ENCODE data around the gene MRM2. TPM values are rescaled to one million over a fixed set of nuclear protein-coding genes. Genes with fewer than 3 reads are reported as not detected.

MRM2 gene
- total and polyA plus RNA-seq, 2 donors (not counting 1 experiment from before 2014, with no cell fraction given) = 14.9 to 19.3 TPM

DNA sequence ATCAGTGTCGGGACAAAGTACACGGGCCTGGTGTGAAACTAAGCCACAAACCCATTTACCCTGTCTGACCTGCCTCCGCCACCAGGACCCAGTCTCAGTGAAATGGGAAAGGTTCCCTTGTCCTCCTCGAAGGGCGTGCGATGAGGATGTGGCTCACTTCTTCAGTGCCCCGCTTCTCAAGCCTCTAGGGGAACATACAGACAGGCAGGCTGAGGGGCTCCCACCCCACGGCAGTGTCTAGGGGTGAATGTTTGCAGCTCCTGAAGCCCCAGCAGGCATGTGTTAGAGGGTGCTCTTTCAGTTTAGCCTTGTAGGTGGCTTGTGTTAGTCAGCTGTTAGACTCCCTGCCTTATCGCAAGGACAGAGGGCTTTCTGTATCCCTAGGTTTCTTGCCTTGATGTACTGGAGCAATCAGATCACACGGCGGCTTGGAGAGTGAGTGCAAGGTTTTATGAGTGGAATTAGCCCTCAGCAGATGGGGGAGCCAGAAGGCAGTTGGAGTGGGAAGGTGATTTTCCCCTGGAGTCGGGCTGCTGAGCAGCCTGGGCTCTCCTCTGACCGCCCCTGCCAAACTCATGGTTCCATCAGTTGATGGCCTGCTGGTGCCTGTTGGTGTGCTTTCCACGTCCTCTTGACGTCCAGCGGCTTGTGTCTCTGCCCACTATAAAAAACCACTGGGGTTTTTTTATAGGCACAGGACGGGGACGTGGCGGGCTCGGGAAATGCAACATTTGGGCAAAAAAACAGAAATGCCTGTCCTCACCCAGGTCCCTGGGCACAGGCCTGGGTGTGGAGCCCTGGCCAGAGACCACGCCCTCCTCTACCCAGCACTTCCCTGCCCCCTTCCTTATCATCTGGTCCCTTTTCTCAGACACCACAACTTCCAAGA lies 780 bp upstream of the MRM2 start:
- H3K9ac ChIP-seq (ENCODE audit: insufficient read depth, low read length) = peak overlapping the region; percentile 79
- TF ChIP-seq, protein P1, sequence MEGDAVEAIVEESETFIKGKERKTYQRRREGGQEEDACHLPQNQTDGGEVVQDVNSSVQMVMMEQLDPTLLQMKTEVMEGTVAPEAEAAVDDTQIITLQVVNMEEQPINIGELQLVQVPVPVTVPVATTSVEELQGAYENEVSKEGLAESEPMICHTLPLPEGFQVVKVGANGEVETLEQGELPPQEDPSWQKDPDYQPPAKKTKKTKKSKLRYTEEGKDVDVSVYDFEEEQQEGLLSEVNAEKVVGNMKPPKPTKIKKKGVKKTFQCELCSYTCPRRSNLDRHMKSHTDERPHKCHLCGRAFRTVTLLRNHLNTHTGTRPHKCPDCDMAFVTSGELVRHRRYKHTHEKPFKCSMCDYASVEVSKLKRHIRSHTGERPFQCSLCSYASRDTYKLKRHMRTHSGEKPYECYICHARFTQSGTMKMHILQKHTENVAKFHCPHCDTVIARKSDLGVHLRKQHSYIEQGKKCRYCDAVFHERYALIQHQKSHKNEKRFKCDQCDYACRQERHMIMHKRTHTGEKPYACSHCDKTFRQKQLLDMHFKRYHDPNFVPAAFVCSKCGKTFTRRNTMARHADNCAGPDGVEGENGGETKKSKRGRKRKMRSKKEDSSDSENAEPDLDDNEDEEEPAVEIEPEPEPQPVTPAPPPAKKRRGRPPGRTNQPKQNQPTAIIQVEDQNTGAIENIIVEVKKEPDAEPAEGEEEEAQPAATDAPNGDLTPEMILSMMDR (conservative IDR thresholded peaks at IDR 0.05 in 1 of 2, IDR thresholded peaks at IDR 0.05 in 1 of 2; ENCODE audit: low read depth in 1 of 2, low read length in 2 of 2) = peak in 1 of 2 donors; percentile 19
- TF ChIP-seq EZH2 (IDR thresholded peaks at IDR 0.05; ENCODE audit: low read length, missing control alignments) = no peak
- no peaks in the 10 kb centered on the region for H3K9me3 ChIP-seq (ENCODE audit: control insufficient read depth, insufficient read depth, low read depth, low read length)
- peaks cover 22% of the 10 kb centered on the region for H3K79me2 ChIP-seq (ENCODE audit: control insufficient read depth, insufficient read depth, low read length)
- H3K4me2 ChIP-seq (ENCODE audit: extremely low read depth, insufficient read depth, low read length) = peak overlapping the region; percentile 91
- H3K36me3 ChIP-seq (ENCODE audit: control insufficient read depth, insufficient read depth, low read length) = peaks cover 13% of the 10 kb centered on the region
- peak overlapping the region; percentile 73 for H2AFZ ChIP-seq (ENCODE audit: low read length)
- no peaks in the 10 kb centered on the region for H4K20me1 ChIP-seq (ENCODE audit: control insufficient read depth, extremely low read depth, insufficient read depth, low read length)
- H3K27ac ChIP-seq (ENCODE audit: insufficient read depth, low read length) = peak overlapping the region; percentile 76
- peaks cover 7% of the 10 kb centered on the region for H3K4me1 ChIP-seq (ENCODE audit: control insufficient read depth, extremely low read depth, insufficient read depth, low read length)
- peak overlapping the region; percentile 81 to 90 (median 88) for H3K4me3 ChIP-seq (replicated peaks in 1 of 4; ENCODE audit: control extremely low read depth in 1 of 4, insufficient read depth in 1 of 4, low read depth in 3 of 4, low read length in 4 of 4)
- no peaks in the 10 kb centered on the region for H3K27me3 ChIP-seq (ENCODE audit: control insufficient read depth, insufficient read depth, low read length)
- peak in 1 of 2 donors; percentile 29 for DNase-seq (ENCODE audit: low read depth in 2 of 2)

DNA sequence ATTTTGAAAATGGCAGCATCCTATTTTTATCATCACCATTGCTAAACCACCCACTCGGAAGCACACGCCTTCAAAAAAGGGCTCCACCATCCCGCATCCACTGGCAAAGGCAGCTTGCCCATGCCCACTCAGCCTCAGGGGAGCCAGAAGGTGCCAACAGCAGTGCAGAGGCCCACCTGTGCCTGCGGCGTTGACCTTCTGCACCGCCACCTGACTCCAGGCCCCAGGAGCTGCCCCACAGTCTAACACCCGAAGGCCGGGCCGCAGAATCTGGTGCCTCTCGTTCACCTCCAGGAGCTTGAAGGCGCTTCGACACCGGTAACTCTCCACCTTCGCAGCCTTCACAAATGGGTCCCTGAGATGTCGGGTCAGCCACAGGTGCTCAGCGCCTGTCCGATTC lies 2.8 kb downstream of the MRM2 start:
- Histone ChIP-seq H3K36me3 (ENCODE audit: control insufficient read depth, insufficient read depth, low read length) (peaks cover 18% of the 10 kb centered on the region), H3K4me2 (ENCODE audit: extremely low read depth, insufficient read depth, low read length) (no peak overlapping the region), H3K27ac (ENCODE audit: insufficient read depth, low read length) (no peak overlapping the region), H3K79me2 (ENCODE audit: control insufficient read depth, insufficient read depth, low read length) (peaks cover 22% of the 10 kb centered on the region), H2AFZ (ENCODE audit: low read length) (no peak overlapping the region), H3K9ac (ENCODE audit: insufficient read depth, low read length) (no peak overlapping the region), H3K9me3 (ENCODE audit: control insufficient read depth, insufficient read depth, low read depth, low read length) (no peaks in the 10 kb centered on the region), H3K4me3 (replicated peaks in 1 of 4; ENCODE audit: control extremely low read depth in 1 of 4, insufficient read depth in 1 of 4, low read depth in 3 of 4, low read length in 4 of 4) (no peak overlapping the region), H3K4me1 (ENCODE audit: control insufficient read depth, extremely low read depth, insufficient read depth, low read length) (peaks cover 7% of the 10 kb centered on the region), H4K20me1 (ENCODE audit: control insufficient read depth, extremely low read depth, insufficient read depth, low read length) (no peaks in the 10 kb centered on the region), H3K27me3 (ENCODE audit: control insufficient read depth, insufficient read depth, low read length) (no peaks in the 10 kb centered on the region)
- DNase-seq (ENCODE audit: low read depth in 2 of 2) = no peak
- TF ChIP-seq, protein P1 (conservative IDR thresholded peaks at IDR 0.05 in 1 of 2, IDR thresholded peaks at IDR 0.05 in 1 of 2; ENCODE audit: low read depth in 1 of 2, low read length in 2 of 2) = no peak
- no peak for TF ChIP-seq EZH2 (IDR thresholded peaks at IDR 0.05; ENCODE audit: low read length, missing control alignments)

DNA sequence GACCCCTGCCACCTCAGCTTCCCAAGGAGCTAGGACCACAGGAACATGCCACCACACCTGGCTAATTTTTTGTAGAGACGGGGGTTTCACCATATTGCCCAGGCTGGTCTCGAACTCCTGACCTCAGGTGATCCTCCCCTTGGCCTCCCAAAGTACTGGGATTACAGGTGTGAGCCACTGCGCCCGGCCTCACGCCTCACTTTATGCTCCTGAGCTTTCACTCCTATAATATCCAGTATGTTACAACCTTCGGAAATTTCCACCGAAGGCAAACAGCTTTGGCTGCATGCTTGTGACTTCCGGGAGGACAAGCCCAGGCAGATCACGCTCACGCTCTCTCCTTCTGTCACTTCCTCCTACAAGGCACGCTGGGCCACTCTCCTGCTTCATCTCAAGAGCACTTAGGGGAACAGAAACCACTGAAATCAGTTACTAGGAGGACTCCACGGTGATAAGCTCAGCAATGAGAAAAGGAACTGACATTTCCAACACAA lies 4.8 kb downstream of the MRM2 start:
- Histone ChIP-seq H3K27ac (ENCODE audit: insufficient read depth, low read length) (no peak overlapping the region), H2AFZ (ENCODE audit: low read length) (no peak overlapping the region), H3K9ac (ENCODE audit: insufficient read depth, low read length) (no peak overlapping the region), H3K36me3 (ENCODE audit: control insufficient read depth, insufficient read depth, low read length) (peaks cover 18% of the 10 kb centered on the region), H4K20me1 (ENCODE audit: control insufficient read depth, extremely low read depth, insufficient read depth, low read length) (no peaks in the 10 kb centered on the region), H3K4me2 (ENCODE audit: extremely low read depth, insufficient read depth, low read length) (no peak overlapping the region), H3K27me3 (ENCODE audit: control insufficient read depth, insufficient read depth, low read length) (no peaks in the 10 kb centered on the region), H3K4me1 (ENCODE audit: control insufficient read depth, extremely low read depth, insufficient read depth, low read length) (peaks cover 3% of the 10 kb centered on the region), H3K79me2 (ENCODE audit: control insufficient read depth, insufficient read depth, low read length) (peaks cover 25% of the 10 kb centered on the region), H3K9me3 (ENCODE audit: control insufficient read depth, insufficient read depth, low read depth, low read length) (no peaks in the 10 kb centered on the region), H3K4me3 (replicated peaks in 1 of 4; ENCODE audit: control extremely low read depth in 1 of 4, insufficient read depth in 1 of 4, low read depth in 3 of 4, low read length in 4 of 4) (no peak overlapping the region)
- TF ChIP-seq, protein P1 (conservative IDR thresholded peaks at IDR 0.05 in 1 of 2, IDR thresholded peaks at IDR 0.05 in 1 of 2; ENCODE audit: low read depth in 1 of 2, low read length in 2 of 2) = no peak
- no peak for TF ChIP-seq EZH2 (IDR thresholded peaks at IDR 0.05; ENCODE audit: low read length, missing control alignments)
- DNase-seq (ENCODE audit: low read depth in 2 of 2) = no peak
